Cardiac septum (tissue), 1 donor: ENCODE data around the gene C19orf67. TPM values are rescaled to one million over a fixed set of nuclear protein-coding genes. Genes with fewer than 3 reads are reported as not detected.
A peak's percentile ranks its signal among the peaks of the same experiment; 100 is the strongest.

Experiments
- DNase-seq: peaks from one replicate; pipeline ENCODE4 v3.0.0-alpha.2; 2020; ENCODE audit warnings: low spot score
- intact Hi-C: fragments of 100-400 bp; cut with DNase I; formaldehyde crosslinking; loops from one replicate; pipeline ENCODE4 v1.14.0; 2022
- total RNA-seq: library from RNA; stranded (reverse); fragmentation: NEBNext Ultra II Directional; extraction: Animal tissue kit (Norgen Biotek cat#: 25700); gene quantifications from one replicate; pipeline ENCODE4 v1.2.1, GENCODE V29; 2021
- donor health status: DM: no; HTN: no; CAD: no.

Gene C19orf67
- total RNA-seq, 1 donor from 2014 or later = not detected

DNA sequence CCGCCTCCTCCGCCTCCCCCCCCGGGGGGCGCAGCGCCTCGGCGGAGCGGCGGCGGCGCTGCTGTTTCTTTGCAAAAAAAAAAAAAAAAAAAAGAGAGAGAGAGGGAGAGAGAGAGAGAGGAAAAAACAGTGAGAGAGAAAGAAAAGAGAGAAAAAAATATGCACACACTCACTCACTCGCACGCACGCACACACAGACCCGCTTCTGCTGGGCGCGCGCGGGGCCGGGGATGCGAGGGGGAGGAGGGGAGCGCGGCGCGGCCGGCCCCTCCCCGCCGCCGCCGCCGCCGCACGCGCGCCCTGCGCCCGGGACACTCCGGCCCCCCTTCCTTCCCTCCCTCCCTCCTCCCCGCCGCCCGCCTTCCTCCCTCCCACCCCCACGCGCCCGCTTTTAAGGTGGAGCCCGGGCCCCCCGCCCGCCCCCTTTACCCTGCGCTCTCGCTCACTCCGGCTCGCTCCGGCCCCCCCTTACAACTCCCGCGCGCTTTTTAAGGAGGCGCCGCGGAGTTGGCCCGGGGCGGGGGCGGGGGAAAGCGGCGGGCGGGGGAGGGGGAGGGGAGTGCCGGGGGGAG, 5.0 kb upstream of the C19orf67 start, which contains the start of gene SAMD1:
SAMD1 (minus strand) TSS at position 243 of the 572 bp plus-strand sequence.
- intact Hi-C loops = loop anchor here (5.0 kb wide), 1 partner anchor 47 kb away; the partner anchor contains the start of gene ASF1B

DNA sequence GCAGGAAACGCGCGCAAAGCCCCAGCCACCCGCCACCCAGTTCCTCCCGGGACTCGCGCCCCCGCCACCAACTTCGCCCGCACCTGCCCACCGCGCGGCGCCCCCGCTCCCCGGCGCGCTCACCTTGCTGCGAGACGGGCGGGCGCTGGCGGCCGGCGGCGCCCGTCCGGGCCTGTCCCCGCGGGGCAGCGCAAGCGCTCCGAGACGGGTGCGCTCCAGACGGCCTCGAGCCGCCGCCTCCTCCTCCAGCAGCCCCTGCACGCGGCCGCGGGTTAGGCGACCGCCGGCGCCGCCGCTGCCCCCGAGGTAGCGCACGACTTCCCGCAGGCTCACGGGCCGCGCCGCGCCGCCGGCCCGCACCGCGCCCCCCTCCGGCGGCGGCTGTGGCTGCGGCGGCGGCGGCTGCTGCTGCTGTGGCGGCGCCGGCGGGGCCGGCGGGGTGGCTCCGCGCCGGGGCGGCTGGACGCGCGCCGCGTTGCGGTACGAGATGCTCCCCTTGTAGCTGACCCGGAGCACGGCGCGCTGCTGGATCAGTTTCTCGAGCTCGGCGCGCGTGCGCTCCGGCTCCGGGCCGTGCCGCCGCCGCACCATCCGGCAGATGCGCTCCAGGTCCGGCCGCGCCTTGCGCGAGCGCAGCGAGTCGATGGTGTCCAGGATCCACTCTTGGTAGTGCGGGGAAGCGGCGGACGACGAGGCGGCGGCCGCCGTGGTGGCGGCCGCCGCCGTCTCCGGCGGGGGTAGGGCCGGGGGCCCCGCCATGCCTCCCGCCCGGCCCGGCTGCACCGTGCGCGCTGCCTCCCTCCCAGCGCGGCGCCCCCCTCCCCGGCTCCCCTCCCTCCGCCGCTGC, 4.3 kb upstream of the C19orf67 start:
- no peak for DNase-seq
- intact Hi-C loops = loop anchor here (5.0 kb wide), 1 partner anchor 47 kb away; the partner anchor contains the start of gene ASF1B

More for the DNA sequence above, 5.0 kb upstream of the C19orf67 start, which contains the start of gene SAMD1:
- peak; percentile 93 for DNase-seq

DNA sequence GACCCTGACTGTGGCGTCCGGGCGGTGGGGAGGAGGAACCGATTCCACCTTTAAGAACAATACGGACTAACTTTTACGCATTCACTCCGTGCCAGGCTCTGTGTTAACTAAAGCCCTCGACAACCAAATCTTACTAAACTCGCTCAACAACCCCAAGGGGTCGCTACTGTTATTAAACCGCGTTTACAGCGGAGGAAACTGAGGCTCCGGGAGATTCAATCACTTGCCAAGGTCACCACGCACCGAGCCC, 3.8 kb upstream of the C19orf67 start:
- intact Hi-C loops = no loop called here
- DNase-seq = no peak

DNA sequence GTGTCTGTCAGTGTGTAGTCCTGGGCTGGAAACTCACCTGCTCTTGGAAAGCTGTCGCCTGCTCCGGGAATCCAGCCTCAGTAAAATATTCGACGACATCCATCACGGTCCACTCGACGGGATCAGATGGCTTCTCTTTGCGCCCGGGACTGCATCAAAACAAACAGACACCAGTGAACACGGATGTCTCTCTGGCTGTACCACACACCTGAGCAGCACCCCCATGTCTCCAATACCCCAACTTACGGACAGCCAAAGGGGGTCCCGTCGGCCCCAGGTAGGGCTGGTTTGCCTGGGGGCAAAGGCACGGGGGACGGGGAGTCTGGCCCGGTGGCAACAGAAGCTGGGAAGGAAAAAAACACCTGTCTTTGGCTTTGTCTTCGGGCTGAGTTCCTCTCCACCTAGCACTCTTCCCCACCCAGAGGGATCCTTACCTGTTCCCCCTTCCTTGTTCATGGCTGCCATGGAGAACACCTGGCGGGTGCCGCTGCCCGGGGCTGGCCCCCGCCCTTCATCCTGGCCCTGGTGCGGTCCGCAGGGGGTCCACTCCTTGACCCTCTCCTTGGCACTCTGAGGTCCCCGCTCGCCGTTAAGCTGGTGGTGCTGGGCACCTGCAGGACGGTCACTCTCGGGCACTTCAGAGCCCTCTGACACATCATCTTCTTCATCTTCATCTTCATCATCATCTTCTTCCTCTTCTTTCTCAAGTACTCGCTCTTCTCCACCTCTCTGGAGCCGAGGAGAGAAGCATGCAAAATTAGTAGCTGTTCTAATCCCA, 3.2 kb upstream of the C19orf67 start:
- intact Hi-C loops = no loop called here
- DNase-seq = no peak

DNA sequence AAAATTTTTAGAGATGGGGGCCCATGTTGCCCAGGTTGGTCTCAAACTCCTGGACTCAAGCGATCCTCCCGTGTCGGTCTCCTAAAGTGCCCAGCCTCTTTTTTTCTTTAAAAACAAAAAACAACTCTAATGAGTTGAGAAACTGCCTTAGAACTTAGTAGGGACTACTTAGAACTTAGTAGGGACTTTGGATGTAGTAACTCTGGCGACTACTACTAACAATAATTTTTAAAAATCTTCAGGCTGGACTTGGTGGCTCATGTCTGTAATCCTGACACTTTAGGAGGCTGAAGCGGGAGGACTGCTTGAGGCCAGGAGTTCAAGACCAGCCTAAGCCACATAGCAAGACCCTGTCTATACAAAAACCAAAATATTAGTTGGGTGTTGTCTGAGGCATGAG, 515 bp upstream of the C19orf67 start:
- intact Hi-C loops = no loop called here
- no peak for DNase-seq

DNA sequence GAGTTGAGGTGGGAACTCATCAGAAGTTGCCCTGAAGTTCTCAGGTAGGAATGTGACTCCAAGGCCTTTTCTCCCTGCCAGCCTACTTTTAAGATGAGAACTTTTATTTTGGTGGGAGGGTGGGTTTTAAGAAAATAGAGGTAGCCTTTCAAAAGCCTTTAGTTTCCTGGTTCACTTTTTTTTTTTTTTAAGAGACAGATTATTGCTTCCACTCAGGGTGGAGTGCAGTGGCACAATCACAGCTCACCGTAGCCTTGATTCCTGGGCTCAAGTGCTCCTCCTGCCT, 3.0 kb downstream of the C19orf67 start:
- DNase-seq = no peak
- intact Hi-C loops = loop anchor here (5.0 kb wide), 1 partner anchor 35 kb away; the partner anchor contains the start of gene PRKACA

DNA sequence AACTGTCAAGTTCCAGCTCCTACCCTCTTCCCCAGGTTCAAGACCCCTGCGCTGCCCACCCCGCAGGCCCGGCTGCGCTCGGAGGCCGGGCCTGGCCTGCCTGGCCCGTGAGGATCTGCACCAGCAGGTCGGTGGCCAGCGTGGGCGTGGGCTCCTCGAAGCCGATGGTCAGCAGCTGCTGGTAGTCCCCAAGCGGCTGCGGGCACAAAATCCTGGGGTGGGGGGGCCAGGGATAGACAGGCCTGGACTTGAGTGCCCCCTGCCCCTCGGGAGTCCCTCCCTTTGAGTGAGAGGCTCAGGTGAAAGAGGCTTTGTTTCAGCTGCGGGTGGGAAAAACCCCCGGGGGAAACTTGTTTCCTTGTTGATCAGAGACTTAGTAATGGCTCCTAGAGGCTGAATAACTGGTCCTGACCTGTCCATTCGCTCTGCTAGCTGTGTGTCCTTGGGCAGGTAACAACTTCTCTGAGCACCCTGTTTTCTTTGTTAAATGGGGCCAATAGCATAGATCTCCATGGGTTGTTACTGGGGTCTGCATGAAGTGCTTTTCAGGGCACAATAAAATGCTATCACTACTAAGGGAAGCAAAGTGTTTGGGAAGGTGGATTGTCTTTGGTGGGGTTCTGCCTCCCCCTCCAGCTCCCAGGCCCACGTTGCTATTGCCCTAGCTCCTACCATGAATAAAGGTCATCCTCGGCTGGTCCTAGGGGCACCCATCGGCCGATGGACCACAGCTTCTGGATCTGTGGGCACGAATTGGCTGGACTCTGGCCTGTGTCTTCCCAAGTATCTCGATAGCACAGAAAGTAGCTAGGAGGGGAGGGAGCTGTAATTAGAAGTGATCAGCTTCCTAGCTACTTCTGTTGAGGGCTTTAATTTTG, 3.5 kb downstream of the C19orf67 start:
- intact Hi-C loops = loop anchor here (5.0 kb wide), 1 partner anchor 35 kb away; the partner anchor contains the start of gene PRKACA
- no peak for DNase-seq

DNA sequence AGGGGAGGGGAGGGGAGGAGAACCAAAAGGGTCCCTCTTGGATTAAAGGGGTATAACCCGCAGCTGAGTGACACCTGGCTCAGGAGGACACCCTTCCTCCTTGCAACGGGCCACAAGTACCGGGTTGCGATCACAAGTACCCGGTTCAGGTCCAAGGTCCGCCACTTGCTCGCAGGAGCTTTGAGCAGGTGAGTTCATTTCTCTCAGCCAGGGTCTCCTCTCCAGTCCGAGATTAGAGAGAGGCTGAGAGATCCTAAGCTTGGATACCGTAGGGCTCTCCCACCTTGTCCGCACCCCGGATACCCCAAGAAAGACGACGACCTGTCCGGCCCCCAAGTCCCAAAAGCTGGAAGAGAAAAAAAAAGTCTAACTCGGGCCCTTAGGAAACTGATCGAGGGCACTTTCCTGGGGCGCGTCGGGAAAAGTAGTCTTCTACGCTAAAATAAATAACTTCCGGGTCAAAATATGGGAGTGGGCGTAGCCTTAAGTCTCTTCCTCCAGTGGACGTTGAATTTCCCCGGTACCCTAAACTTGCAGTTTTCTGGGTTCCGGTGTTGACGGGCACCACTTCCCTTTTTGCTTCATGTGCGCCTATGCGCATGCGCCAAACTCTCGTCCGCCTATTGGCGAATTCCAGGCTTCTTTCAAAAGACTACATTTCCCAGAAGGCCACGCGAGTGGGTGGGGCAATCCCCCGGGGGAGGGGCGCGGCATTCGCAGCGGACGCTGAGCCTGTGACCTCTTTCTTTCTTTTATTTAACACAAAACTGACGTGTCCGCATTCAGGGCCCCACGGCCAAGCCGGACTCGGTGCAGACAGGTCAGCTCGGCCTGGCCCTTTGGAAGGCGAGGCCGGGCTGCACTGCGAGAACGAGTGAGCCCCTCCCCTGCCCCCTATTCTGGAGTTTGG, 4.4 kb downstream of the C19orf67 start:
- intact Hi-C loops = loop anchor here (5.0 kb wide), 1 partner anchor 36 kb away; the partner anchor contains the start of gene PRKACA
- peak; percentile 99 for DNase-seq

DNA sequence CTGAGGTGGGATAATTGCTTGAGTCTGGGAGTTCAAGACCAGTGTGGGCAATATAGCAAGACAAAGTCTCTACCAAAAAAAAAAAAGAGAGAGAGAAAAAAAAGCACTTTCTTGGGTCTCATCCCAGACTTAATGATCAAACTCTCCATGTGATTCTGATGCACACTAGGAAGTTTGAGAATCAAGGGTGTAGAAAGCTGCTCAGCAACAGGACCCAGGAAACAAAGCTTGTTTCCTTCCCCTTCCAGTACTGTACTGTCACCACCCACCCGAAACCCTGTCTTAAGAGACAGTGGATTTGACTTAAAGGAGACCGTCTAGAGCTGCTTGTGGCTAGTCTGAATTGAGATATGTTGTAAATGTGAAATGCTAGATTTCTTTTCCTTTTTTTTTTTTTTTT, 7.2 kb downstream of the C19orf67 start:
- DNase-seq = no peak
- intact Hi-C loops = loop anchor here (10.0 kb wide), 2 partner anchors 266 to 294 kb away; no protein-coding TSS in a partner anchor

DNA sequence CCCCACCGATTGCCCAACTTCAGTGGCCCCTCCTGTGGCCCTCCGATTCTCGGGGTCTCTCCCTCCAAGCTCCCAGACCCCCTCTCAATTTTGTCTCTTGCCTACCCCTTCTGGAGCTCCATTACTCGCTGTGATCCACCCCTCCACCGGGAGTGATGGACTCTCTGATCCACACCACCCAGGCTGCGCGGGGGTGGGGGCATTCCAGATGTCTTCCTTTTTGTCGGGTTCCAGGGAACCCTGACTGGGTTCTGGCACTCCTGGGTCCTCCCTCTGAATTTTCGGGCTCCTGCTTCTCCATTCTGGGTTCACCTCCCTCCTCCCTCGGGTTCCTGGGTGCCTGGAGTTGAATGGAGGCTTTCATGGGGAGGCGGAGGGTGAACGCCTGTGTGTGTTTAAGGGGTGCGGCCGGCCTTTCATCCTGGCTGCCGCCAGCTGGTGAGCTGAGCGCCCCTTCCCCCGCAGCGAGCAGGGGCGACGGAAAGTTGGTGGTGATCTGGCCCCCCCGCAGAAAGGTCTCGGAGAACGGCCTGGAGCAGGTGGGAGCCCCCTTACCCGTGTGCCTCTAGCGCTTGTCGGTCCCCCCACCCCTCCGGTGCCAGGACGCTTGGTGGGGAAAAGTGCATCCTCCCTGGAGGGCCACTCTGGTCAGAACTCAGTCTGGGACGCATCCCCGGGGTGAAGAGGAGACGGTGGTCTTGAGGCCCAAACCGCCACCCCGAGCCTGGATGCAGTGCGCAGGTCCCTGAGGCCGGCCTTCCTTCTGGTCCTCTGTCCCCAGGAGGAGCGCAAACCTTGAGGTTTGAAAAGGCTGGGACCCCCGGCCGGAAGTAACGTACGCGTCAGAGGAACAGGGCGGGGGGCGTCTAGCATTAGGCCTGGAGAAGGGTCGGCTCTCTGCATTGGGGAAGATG, 11.4 kb downstream of the C19orf67 start:
- no peak for DNase-seq
- intact Hi-C loops = loop anchor here (2.0 to 10.0 kb wide), 3 partner anchors 63 to 289 kb away; partner anchors contain the start of gene ASF1B

DNA sequence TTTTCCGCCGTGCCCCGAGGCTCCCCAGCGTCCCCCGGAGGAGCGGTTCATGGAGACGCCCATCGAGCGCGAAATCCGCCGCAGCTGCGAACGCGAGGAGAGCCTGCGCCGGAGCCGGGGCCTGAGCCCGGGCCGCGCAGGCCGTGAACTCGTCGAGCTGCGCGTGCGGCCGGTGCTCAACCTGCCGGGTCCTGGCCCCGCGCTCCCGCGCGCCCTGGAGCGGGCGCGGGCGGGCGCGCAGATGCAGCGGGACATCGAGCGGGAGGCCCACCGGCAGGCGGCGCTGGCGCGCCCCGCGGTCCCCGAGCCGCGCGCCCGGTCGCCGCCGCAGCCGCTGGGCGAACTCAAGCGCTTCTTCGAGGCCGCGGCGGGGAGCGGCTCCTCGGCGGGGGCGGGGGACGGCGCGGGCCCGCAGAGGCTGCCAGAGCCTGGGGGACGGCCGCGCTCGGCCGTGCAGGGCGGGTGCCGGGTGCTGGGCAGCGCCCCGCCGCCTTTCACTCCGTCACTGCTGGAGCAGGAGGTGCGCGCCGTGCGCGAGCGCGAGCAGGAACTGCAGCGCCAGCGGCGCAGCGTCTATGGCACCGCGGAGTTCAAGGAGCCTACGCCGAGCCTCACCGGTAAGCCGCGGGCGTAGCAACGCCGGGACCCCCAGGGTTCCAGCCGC, 12.2 kb downstream of the C19orf67 start:
- peak; percentile 89 for DNase-seq
- intact Hi-C loops = loop anchor here (2.0 to 10.0 kb wide), 3 partner anchors 63 to 289 kb away; partner anchors contain the start of gene ASF1B

DNA sequence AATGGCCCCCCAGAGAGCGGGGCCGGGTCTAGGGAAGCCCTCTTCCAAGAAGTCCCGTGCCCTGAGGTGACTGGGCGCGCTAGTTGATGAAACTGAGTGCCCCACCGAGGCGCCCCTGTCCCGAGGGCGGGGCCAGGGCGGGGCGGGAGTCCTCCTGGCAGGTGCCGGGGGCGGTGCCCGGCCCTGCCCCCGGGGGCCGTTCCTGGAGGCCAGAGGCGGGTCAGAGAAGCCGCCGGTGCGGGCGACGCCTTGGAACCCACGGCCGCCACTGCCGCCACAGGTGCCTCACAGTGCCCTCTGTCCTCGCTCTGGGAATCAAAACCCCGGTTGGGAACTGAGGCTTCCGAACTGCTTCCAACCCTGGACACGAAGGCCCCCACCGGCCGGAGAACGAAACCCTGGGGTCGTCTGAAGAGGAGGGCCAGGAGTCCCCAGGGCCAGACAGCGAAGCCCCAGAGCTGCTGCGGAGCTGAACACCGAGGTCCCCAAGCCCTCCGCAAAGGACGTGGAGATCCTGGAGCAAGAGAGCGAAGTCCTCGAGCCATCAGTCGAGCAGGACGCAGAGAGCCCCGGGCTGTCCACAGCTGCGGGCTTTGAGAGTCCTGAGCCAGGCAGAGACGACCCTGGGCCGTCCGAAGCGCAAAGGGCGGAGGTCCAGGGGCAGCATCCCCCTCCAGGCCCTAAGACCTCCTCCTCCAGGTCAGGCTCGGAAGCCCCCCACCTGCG, 12.9 kb downstream of the C19orf67 start, which contains the start of gene MISP3:
MISP3 (plus strand) TSS at position 252 of the 726 bp plus-strand sequence. CDS start 524 bp downstream, outside the sequence.
- intact Hi-C loops = loop anchor here (1.0 to 10.0 kb wide), 4 partner anchors 64 to 288 kb away; partner anchors contain the start of gene ASF1B

DNA sequence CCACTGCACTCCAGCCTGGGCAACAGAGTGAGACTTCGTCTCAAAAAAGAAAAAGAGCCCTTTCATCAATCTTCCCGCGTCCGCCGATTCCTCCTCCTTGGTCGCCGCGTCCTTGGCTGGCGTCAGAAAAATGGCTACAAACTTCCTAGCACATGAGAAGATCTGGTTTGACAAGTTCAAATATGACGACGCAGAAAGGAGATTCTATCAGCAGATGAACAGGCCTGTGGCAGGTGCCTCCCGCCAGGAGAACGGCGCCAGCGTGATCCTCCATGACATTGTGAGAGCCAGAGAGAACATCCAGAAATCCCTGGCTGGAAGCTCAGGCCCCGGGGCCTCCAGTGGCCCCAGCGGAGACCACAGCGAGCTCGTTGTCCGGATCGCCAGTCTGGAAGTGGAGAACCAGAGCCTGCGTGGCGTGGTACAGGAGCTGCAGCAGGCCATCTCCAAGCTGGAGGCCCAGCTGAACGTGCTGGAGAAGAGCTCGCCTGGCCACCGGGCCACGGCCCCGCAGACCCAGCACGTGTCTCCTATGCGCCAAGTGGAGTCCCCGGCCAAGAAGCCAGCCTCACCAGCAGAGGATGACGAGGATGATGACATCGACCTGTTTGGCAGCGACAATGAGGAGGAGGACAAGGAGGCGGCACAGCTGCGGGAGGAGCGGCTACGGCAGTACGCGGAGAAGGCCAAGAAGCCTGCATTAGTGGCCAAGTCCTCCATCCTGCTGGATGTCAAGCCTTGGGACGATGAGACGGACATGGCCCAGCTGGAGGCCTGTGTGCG, 15.1 kb downstream of the C19orf67 start:
- intact Hi-C loops = loop anchor here (10.0 kb wide), 2 partner anchors 274 to 286 kb away; no protein-coding TSS in a partner anchor
- no peak for DNase-seq

More for the DNA sequence above, 12.9 kb downstream of the C19orf67 start, which contains the start of gene MISP3:
- DNase-seq = no peak

DNA sequence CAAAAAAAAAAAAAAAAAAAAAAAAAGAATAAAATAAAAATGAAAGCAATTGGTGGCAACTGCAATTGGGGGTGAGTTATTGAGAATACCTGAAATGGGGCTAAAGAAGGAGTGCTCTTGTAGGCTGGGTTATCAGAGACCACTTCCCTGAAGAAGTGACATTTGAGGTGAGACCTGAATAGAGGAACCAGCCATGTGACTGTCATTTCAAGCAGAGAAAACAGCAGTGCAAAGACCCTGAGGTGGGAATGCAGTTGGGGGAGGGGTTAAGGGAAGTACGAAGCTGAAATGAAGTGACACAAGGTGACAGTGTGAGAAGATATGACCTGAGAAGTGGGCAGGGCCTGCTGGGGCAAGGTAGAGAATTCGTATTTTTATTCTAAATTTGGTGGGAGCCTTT, 19.4 kb downstream of the C19orf67 start:
- intact Hi-C loops = no loop called here

DNA sequence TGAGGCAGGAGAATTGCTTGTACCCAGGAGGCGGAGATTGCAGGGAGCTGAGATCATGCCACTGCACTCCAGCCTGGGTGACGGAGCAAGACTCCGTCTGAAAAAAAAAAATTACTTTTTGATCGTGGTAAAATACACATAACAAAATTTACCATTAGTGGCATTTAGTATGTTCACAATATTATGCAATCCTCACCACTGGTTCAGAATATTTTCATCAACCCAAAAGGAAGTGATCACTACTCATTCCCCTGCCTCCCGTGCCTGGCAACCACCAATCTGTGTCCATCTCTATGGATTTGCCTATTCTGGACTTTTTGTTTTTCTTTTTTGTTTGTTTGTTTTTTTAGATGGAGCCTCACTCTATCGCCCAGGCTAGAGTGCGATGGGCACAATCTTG, 22.5 kb downstream of the C19orf67 start:
- DNase-seq = no peak
- intact Hi-C loops = no loop called here

More for the DNA sequence above, 19.4 kb downstream of the C19orf67 start:
- DNase-seq = no peak
